H1 (cell line): ENCODE data around the gene NPBWR2. TPM values are rescaled to one million over a fixed set of nuclear protein-coding genes. Genes with fewer than 3 reads are reported as not detected.

ENCODE experiments used
- EP300 ChIP-seq, 2 experiments: IDR thresholded peaks; 1 replicate in 1 of 2; 2 replicates in 1 of 2; pipeline ENCODE4 v1.6.1; 2011 to 2012; ENCODE audit warnings: low read depth in 2 of 2, low read length in 2 of 2, mild to moderate bottlenecking in 2 of 2, borderline replicate concordance in 1 of 2, inconsistent platforms in 1 of 2, moderate library complexity in 1 of 2
- KDM1A ChIP-seq: fragments of 200-600, 300-600 bp; sonication (generic); IDR thresholded peaks from 2 replicates; pipeline ENCODE4 v1.7.1; 2016; ENCODE audit warnings: mild to moderate bottlenecking, low read length, borderline replicate concordance
- PHF8 ChIP-seq: fragments of 200-600 bp; sonication (generic); conservative IDR thresholded peaks from 2 replicates; pipeline ENCODE4 v1.7.1; 2012; ENCODE audit warnings: low read depth, mild to moderate bottlenecking, inconsistent platforms, low read length, moderate library complexity
- RBBP5 ChIP-seq: IDR thresholded peaks from 2 replicates; pipeline ENCODE4 v1.7.1; 2012; ENCODE audit warnings: low read depth, mild to moderate bottlenecking, inconsistent platforms, low read length, moderate library complexity, borderline replicate concordance
- polyA plus RNA-seq, 7 experiments: library from polyadenylated mRNA; depleted of rRNA in 3 of 7; stranded (reverse) in 5 of 7; unstranded in 2 of 7; fragments of >200 nt in 5 of 7; fragments of 200-250 nt in 2 of 7; gene quantifications; 1 replicate in 5 of 7; 2 replicates in 1 of 7; 4 replicates in 1 of 7; pipeline versions ENCODE4 v1.2.1 to v1.2.3, GENCODE V29; 2011 to 2013; ENCODE audit warnings: missing spikeins in 2 of 7, mixed read lengths in 2 of 7
- total RNA-seq: library from RNA; stranded (reverse); fragmentation: NEBNext Ultra II Directional; extraction: Animal tissue kit (Norgen Biotek cat#: 25700); gene quantifications from 2 replicates; pipeline ENCODE4 v1.2.1, GENCODE V29; 2021

The NPBWR2 gene
- total and polyA plus RNA-seq, 2 of the 8 experiments (the other 6 are each of a cell fraction or from before 2014, with no cell fraction given) = not detected

DNA sequence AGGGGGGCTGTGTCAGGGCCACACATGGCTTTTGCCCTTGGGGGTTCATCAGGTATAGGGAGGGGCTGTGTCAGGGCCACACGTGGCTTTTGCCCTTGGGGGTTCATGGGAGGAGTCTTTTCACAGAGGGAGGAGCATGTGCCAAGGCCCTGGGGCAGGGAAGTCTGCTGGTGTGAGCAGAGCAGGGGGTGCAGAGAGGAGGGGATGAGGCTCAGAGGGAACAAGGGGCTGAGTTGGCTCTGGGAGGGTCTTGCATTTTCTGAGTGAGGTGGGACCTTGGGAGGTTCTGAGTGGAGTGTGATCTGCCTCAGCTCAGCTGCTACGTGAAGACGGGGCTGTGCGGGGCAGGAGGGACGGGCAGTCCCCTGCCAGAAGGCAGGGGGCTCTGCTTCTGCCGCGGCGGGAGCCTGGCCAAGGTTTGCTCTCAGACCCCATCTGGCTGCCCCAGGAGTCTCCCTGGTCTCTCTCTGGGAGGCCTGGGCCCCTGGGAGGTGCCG lies 51.9 kb downstream of the NPBWR2 start (continued):
- TF ChIP-seq KDM1A (peak; percentile 78; the same call in 1 of the 2 replicates), EP300 (IDR thresholded peaks at IDR 0.05; ENCODE audit: borderline replicate concordance in 1 of 2, low read depth in 2 of 2, low read length in 2 of 2) (no peak), RBBP5 (no peak), PHF8 (no peak)
